ES-I3 (cell line): Measurements from ENCODE around the gene FAM83C.

Experiments
- H3K36me3 ChIP-seq: 2 replicates; pipeline ENCODE4 v1.6.1; 2013; ENCODE audit warnings: mild to moderate bottlenecking, low read length, control low read depth, moderate library complexity; ENCODE audit not compliant: insufficient read depth
- H3K4me1 ChIP-seq: 2 replicates; pipeline ENCODE4 v1.6.1; 2013; ENCODE audit warnings: mild to moderate bottlenecking, control low read depth, low read length; ENCODE audit not compliant: insufficient read depth
- H3K9ac ChIP-seq: 2 replicates; pipeline ENCODE4 v1.6.1; 2013; ENCODE audit warnings: low read depth, mild to moderate bottlenecking, low read length, moderate library complexity
- H3K9me3 ChIP-seq: 2 replicates; pipeline ENCODE4 v1.6.1; 2013; ENCODE audit warnings: mild to moderate bottlenecking, low read length, moderate library complexity; ENCODE audit not compliant: control insufficient read depth, insufficient read depth

FAM83C gene

DNA sequence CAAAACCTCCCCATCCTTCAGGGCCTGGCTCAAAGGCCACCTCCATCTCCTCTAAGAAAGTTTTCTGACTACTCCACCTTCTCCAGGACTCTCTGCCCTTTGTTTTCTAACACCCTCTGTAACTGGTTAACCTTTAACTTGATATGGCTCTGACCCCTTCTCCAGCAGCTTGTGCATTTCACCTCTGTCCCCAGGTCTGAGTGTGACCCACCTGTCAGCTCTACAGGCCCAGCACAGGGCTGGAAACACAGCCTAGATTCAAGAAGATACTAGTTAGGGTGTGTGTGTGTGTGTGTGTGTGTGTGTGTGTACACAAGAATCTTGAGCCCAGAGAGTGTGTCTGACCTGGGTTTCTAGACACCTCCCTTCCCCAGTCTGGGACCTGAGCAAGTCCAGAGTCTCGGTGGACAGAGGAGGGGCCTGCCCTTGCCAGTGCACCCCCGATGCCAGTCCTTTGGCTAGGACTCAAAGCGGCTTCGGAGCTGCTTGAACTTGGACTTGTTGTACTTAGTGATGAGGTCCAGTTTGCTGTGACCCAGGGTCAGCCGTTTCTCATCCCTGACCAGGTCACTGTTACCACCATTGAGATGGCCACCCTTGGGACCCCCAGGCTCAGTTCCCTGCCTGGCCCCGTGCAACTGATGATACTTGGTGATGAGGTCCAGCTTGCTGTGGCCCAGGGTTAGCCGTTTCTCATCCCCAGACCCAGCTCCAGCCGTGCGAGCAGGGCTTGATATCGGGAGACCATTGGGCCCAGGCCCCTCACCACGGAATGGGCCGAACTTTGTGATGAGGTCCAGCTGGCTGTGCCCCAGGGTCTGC, 5.9 kb downstream of the FAM83C start:
- Histone ChIP-seq H3K36me3 (peaks cover 8% of the 10 kb centered on the region), H3K9ac (no peak overlapping the region), H3K9me3 (no peaks in the 10 kb centered on the region), H3K4me1 (no peaks in the 10 kb centered on the region)

DNA sequence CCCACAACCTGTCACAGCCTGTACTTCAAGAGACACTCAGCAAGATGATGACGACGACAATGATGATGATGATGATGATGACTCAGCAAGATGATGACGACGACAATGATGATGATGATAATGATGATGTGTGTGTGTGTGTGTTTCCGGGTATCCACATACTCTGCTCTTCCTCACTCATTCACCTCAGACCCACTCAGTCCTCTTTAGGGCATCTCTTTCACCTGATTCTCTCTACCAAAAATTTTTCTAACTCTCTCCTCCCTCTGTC, 6.5 kb downstream of the FAM83C start:
- H3K4me1 ChIP-seq: no peaks in the 10 kb centered on the region
- no peaks in the 10 kb centered on the region for H3K9me3 ChIP-seq
- no peak overlapping the region for H3K9ac ChIP-seq
- peaks cover 9% of the 10 kb centered on the region for H3K36me3 ChIP-seq

DNA sequence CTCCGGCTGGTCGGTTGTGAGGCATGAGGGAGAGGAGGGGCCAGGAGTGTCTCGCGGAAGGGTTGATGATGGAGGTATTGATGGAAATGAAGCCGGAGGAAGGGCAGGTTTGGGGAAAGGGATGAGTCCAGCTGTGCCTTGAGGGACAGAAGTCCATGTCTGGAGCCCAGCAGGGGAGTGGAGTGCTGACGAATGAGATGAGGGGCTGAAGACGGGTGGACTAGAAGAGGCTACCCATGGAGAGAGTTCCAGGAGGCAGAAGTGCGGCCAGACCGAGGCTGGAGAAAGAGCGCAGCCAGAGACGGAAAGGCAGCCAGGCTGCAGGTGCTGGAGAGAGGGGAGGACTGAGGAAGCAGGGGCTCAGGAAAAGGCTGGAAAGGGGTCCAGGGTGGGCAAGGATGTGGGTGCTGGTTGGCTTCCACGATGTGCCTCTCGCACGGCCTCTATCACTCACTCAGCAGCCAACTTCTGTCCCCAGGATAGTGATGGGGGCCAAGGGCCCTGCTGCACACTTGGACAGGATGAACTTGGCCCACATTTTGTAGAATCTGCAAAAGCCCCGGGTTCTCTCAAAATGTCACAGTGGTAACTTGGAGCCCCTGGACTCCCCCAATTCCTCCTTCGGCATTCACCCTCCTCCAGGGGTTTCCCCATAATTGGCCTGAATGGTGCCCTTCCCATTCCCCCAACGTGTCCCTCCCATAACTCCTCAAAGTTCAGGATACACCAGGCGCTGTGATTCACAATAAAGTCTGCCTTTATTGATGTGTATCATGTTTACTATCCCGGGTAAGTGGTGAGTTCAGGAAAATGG, 7.0 kb downstream of the FAM83C start:
- Histone ChIP-seq H3K9ac (peak overlapping the region; percentile 83; the same call in 1 of the 2 replicates), H3K9me3 (no peaks in the 10 kb centered on the region), H3K36me3 (peaks cover 15% of the 10 kb centered on the region), H3K4me1 (no peaks in the 10 kb centered on the region)

DNA sequence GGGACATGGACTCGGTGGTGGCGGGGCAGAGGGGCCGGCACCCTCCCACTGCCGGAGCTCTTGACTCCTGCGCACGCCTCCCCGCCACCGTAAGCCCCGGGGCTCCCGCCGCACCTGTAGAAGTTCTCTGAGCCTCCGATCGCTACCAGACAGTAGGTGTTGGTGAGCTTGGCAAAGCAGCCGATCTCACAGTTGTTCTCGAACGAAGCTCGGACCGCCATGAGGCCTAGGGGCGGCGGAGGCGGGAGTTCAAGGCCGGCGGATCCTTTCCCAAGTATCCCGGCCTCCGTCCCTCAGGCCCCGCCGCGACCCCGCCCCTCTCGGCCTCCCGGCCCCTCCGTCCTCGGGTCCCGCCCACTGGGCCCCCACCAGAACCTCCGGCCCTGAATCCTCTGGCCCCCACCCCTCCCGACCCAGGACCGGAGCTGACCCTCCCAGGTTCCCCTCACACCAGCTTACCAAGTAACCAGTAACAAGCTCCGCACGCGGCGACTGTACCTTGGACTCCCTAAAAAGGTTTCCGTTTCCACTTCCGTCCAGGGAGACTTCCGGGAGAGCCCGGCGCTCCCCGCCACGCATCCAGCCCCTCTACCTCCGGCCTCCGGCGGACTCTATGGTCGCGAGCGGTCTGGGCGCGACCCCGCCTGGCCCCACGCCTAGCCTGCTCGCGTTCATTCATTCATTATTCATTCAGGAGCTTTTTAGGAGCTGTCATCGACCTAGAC, 7.8 kb downstream of the FAM83C start, which contains the start of gene EIF6:
Gene EIF6, minus strand, starts transcription at position 506 of the 725 bp plus-strand sequence. Its CDS starts 285 bp downstream, at position 221.
- no peaks in the 10 kb centered on the region for H3K4me1 ChIP-seq
- H3K36me3 ChIP-seq: peaks cover 20% of the 10 kb centered on the region
- H3K9ac ChIP-seq: peak within 1 kb of the TSS; percentile 83
- no peaks in the 10 kb centered on the region for H3K9me3 ChIP-seq

DNA sequence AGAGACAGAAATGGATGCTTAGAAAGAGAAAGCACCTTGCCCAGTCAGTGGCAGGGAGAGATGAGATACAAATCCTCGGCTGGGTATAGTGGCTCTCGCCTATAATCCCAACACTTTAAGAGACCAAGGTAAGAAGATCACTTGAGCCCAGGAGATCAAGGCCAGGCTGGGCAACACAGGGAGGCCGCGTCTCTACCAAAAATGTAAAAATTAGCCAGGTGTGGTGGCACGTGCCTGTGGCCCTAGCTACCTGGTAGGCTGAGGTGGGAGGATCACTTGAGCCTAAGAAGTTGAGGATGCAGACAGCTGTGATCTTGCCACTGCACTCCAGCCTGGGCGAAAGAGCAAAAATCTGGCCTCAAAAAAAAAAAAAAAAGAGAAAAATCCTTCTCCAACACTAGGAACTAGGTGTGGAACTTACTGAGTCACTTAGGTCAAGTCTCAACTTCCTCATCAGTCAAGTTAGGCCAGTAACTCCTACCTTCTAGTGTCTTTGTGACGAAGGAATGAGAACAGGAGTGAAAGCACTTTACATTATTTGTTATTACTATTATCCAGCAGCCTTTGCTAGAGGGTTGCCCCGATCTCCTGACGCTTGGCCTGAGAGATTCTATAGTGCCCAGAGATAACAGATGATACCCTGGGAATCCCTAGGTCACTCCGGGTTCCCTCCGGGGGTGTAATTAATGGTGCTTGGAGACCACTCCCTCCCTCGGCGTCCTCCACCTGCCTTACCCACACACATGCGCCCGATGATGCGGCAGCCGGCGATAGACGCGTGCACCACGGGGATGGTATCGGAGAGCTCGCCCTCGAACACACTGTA, 8.6 kb downstream of the FAM83C start:
- Histone ChIP-seq H3K9ac (peak overlapping the region; percentile 83), H3K4me1 (no peaks in the 10 kb centered on the region), H3K9me3 (no peaks in the 10 kb centered on the region), H3K36me3 (peaks cover 26% of the 10 kb centered on the region)

DNA sequence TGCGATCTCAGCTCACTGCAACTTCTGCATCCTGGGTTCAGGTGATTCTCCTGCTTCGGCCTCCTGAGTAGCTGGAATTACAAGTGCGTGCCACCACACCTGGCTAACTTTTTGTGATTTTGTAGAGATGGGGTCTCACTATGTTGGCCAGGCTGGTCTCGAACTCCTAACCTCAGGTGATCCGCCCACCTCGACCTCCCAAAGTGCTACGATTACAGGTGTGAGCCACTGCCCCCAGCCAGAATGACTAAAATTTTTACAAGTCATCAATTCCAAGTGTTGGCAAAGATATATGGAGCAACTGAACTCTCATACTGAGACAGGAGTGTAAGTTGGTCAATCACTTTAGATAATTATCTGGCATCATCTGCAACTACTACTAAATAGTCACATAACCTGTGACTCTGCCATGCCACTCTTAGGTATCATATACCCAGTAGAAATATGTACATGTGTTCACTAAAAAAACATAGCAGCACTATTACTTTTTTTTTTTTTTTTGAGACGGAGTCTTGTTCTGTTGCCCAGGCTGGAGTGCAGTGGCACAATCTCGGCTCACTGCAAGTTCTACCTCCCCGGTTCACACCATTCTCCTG, 10.6 kb downstream of the FAM83C start:
- no peaks in the 10 kb centered on the region for H3K9me3 ChIP-seq
- peaks cover 26% of the 10 kb centered on the region for H3K36me3 ChIP-seq
- H3K9ac ChIP-seq: no peak overlapping the region
- no peaks in the 10 kb centered on the region; the same call in 1 of the 2 replicates for H3K4me1 ChIP-seq

DNA sequence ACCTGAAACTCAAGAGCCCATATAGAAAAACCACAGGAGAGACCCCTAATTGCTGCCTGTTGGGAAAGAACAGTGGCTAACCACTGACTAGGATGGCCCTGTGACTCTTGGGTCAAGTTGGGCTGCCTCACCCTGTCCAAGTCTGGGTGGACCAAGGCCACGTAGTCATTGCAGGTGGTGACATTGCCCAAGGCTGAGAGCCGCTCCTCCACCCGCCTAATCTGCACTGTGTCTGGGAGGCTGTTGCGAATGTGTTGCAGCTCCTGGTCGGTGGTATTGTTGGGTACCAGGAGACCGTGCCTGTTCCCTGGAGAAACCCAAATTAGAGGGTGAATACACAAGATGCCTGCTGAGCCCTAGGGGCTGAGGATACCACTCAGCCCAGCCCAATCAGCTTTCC, 11.7 kb downstream of the FAM83C start:
- H3K36me3 ChIP-seq: peaks cover 26% of the 10 kb centered on the region
- H3K9me3 ChIP-seq: no peaks in the 10 kb centered on the region
- no peak overlapping the region for H3K9ac ChIP-seq
- H3K4me1 ChIP-seq: no peaks in the 10 kb centered on the region; the same call in 1 of the 2 replicates

DNA sequence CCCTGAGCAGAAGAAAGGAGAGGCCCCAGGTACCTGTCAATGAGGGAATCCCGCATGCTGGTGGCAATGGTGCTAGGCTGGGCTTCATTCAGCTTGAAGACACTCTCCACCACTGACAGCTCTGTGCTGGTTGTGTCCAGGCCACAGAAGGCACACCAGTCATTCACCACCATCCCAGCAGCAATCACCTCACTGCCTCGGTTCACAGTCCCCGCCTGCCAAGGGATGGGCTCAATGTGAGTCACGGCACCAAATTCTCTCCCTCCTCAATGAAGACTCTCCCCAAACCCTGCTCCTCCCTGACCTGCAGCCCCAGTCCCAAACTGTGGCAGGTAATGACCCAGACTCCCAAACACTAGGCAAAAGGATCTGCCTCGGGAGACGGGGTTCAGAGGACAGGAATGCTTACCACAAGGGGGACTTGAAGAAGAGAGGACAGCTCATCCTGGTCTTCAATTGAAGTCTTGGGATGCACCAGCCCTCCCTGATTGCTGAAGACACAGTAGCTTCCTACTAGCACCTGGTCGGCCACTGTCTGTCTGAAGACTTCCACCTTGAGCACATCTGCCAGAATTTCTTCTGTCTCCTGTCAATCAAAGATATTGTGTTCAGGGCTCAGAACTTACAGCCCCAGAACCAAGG, 12.6 kb downstream of the FAM83C start:
- H3K9me3 ChIP-seq: no peaks in the 10 kb centered on the region
- H3K9ac ChIP-seq: no peak overlapping the region
- H3K36me3 ChIP-seq: peaks cover 26% of the 10 kb centered on the region
- H3K4me1 ChIP-seq: no peaks in the 10 kb centered on the region; the same call in 1 of the 2 replicates

DNA sequence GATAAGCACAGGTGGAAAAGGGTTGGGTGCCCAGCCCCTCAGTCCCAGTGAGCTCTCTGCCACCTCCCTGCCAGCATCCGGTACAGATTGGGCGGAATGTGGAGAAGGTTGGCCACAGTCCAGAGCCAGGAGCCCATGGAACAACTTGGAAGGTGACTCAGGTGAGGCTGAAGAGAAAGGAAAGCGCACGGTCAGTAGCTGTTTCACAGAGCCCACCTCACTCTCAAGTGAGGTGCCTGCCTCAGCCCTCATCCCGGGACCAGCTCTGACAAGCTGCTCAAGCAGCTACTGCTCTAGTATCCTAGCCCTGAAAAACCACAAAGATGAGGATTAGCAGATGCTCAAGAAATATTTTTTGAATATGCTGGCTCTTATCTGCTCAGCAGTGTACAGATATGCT, 13.2 kb downstream of the FAM83C start:
- Histone ChIP-seq H3K4me1 (no peaks in the 10 kb centered on the region; the same call in 1 of the 2 replicates), H3K9ac (no peak overlapping the region), H3K9me3 (no peaks in the 10 kb centered on the region), H3K36me3 (peaks cover 26% of the 10 kb centered on the region)

DNA sequence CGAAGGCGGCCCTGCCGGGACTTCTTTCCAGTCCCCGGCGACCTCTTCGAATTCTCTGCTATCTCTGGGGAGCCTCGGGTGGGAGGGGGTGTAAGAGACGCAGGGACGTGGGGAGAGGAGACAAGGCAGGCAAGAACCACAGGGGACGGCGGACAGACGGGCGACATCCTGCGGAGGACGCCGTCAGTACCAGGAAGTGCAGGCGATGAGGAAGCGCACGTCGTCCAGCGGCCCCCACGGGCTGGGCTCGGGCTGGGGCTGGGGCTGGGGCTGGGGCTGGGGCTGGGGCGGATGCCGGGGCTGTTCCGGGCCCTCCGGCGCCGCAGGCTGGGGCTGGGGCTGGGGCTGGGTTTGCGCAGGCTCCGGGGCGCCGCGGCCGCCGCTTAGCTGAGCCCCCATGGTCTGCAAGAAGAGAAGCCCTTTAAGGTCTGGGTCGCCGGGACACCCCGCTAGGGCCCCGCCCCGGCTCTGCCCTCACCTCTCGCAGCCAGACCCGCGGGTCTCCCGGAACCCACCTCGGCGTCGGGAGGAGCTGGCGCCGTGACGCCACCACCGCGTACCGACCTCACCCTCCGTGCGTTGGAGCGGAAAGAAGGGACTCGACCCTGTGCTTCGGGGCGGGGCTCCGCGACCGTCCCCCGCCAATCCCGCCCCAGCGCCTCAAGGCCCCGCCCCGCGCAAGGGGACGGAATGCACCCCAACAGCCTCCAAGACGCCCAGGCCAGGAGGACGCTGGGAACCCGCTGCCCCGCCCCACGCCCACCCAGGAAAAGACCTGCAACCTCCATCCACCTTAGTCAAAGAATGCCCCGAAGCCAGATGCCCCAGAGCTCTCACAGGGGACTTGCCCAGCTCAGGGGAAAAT, 14.5 kb downstream of the FAM83C start, which contains the start of gene MMP24OS:
Gene MMP24OS, minus strand, starts transcription at position 592 of the 865 bp plus-strand sequence. Its CDS starts 193 bp downstream, at position 399.
- peak within 1 kb of the TSS; percentile 77 for H3K9ac ChIP-seq
- H3K9me3 ChIP-seq: no peaks in the 10 kb centered on the region
- no peaks in the 10 kb centered on the region; the same call in 1 of the 2 replicates for H3K4me1 ChIP-seq
- peaks cover 26% of the 10 kb centered on the region for H3K36me3 ChIP-seq

DNA sequence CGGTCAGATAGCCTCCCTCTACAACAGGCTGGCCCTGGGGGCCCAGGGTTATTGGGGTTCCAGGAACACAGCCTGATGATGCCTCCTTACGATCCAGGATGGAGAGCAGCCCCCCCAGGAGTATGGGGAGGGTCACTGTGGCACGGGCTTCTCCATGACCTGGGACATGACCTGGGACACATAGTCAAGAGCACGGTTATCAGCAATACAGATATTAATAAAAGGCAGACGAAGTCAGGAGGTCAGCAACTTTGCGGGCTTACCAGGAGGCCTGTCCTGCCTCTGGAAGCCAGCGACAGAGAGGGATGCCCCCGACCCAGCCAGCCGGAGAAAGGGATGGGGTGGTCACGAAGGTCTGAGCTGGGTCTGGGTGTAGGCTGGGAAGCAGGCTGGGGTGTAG, 15.1 kb downstream of the FAM83C start:
- H3K4me1 ChIP-seq: no peaks in the 10 kb centered on the region; the same call in 1 of the 2 replicates
- H3K9ac ChIP-seq: peak overlapping the region; percentile 77
- H3K9me3 ChIP-seq: no peaks in the 10 kb centered on the region
- peaks cover 24% of the 10 kb centered on the region for H3K36me3 ChIP-seq

DNA sequence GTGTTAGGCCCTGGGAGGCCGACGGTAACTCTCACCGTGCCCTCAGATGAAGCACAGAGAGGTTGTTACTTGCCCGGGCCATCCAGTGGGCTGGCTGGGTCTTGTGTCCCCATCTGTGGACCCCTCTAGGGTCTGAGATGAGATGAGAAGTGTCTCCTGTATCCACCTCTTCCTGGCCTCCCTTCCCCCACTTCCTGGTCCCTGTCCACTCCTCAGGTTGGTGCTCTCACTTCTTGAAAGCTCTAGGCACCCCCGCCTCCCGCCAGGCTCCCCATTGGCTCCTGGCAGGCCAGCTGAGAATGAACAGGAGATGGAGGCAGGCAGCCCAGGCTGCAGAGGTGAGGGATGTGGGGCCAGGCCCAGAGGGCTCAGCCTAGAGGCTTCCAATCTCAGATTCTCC, 15.8 kb downstream of the FAM83C start:
- Histone ChIP-seq H3K4me1 (no peaks in the 10 kb centered on the region; the same call in 1 of the 2 replicates), H3K9ac (peak overlapping the region; percentile 77), H3K9me3 (no peaks in the 10 kb centered on the region), H3K36me3 (peaks cover 19% of the 10 kb centered on the region)
